ENCODE data around the gene ZNF658. TPM values are rescaled to one million over a fixed set of nuclear protein-coding genes. Genes with fewer than 3 reads are reported as not detected.
"Not testable (repeated sequence)": the region's sequence is repeated elsewhere in the genome, so short reads cannot be mapped to it uniquely, and the experiment has no call there.

Gene ZNF658
- total and polyA plus RNA-seq, 7 donors = 0.60 to 8.2 (median 5.3) TPM

DNA sequence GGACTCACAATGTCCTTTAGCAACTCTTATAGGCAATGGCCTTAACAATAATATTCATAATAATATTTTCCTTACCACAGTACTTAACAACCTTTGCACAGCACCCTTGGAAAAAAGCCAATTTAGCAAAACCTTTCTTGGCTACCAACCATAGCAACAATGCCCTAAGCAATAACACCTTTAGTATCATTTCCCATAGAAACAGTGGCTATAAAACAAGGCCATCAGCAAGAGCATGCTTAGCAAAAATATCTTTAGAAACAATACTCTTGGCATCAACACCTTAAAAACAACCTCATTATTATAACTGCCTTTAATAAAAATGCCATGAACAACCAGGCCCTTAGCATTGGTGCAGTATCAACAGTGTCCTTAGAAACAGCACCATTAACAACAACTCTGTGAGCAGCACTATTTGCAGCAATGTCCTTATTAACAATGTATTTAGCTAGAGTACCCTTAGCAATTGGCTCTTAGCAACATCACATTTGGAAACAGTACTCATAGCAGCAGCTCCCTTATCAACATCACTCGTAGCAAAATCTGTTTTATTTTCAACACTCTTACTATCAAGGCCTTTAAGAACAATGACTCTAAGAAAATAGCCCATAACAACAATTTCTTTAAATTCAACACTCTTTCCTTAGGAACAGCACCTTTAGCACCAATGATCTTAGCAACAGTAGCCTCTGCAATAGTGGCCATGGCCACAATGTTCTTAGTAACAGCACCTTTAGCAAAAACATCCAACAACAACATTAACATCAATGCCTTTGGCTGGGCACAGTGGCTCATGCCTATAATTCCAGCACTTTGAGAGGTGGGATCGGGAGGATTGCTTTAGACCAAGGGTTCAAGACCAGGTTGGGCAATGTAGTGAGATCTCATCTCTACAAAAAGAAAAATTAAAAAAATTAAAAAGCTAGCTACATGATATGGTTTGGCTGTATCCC, 39.6 kb downstream of the ZNF658 start:
- intact Hi-C loops (cut with DNase I); H3K4me3 ChIP-seq; H3K9me3 ChIP-seq; H3K36me3 ChIP-seq; H3K4me1 ChIP-seq; H3K27ac ChIP-seq; DNase-seq; H3K27me3 ChIP-seq: not testable (repeated sequence)
- WGBS, 2 donors = 54 to 56% methylated on average over 1 of the region's 2 CpGs

DNA sequence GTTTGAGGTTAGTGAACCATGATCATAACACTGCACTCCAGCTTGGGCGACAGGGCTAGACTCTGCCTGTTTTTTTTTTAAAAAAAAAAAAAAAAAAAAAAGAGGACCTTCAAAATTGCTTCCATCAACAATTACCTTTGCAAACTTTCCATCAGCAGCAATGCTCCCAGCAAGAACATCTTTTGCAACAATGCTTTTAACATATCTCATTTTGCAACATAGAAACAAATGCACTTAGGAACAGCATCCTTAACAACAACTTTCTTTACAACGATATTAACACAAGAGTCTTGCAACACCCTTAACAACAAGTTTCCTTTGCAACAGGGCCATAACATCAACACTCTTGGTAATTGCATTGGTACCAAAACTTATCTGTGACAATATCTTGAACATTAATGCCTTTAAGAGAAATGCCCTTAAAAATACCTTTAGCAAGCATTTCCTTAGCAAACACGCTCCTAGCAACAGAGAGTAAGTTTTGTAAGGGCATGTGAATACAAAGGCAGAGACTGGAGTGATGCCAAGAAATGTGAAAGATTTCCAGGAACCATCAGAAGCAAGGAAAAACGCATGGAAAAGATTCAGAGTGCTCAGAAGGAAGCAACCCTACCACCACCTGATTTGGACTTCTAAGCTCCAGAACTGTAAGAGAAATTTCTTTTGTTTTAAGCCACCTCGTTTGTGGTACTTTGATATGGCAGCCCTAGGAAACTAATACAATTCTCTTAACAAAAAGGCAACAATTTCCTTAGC, 42.1 kb downstream of the ZNF658 start:
- H3K27me3 ChIP-seq; DNase-seq; H3K4me3 ChIP-seq; H3K36me3 ChIP-seq; H3K4me1 ChIP-seq; intact Hi-C loops (cut with DNase I); H3K9me3 ChIP-seq; H3K27ac ChIP-seq: not testable (repeated sequence)
- 60 to 69% methylated on average over 4 to 5 of the region's 5 CpGs for WGBS, 2 donors

DNA sequence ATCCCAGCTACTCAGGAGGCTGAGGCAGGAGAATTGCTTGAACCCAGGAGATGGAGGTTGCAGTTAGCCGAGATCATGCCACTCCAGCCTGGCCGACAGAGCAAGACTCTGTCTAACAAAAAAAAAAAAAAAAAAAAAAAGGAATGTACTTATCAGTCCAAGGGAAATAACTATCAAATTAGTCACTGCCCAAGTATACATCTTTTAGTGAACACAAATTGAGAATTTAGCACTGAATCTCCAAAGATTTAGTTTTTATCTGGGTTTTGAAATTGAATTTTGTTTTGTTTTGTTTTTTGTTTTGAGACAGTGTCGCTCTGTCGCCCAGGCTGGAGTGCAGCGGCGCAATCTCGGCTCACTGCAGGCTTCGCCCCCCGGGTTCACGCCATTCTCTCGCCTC, 52.1 kb downstream of the ZNF658 start:
- WGBS, 2 donors = 95 to 98% methylated on average over 11 of the region's 11 CpGs
- intact Hi-C loops (cut with DNase I) = not testable (repeated sequence)

More for the DNA sequence above, 52.1 kb downstream of the ZNF658 start:
- not testable (repeated sequence) for DNase-seq, H3K27ac ChIP-seq, H3K27me3 ChIP-seq, H3K36me3 ChIP-seq, H3K9me3 ChIP-seq, H3K4me1 ChIP-seq, H3K4me3 ChIP-seq

Small RNA genes lying within 50 kb of the gene (small RNA-seq; reads per million reads assigned to genes)
- 0 reads per million in 3 donors for gene AL353770.2

Other genes starting within 250 kb of the ZNF658 start
- gene SPATA31A3, start 91.8 kb downstream of the ZNF658 start, total RNA-seq = not detected
- gene SPATA31A3, start 91.8 kb downstream of the ZNF658 start, polyA plus RNA-seq = not detected

Data from sigmoid colon (tissue), 7 donors.